K562 (cell line): ENCODE measurements around the gene PHF20. TPM values are rescaled to one million over a fixed set of nuclear protein-coding genes. Genes with fewer than 3 reads are reported as not detected.
"Not testable (repeated sequence)": the region's sequence is repeated elsewhere in the genome, so short reads cannot be mapped to it uniquely, and the experiment has no call there.

Experiments used
- ATAC-seq: fragments of 200-7000 bp; cut with Tn5 transposase; 3 replicates; pipeline ENCODE4 v1.9.1; 2020; ENCODE audit warnings: moderate library complexity
- BruUV-seq: library from RNA; stranded (reverse); fragments of 400-500 nt; replicated peaks from 2 replicates; lab custom pipeline; 2021; lab: Mats Ljungman, UMichigan
- CTCF ChIA-PET: fragments of 300-600 bp; formaldehyde crosslinking; extraction: SDS; loops from one replicate; lab custom pipeline; 2021; ENCODE audit warnings: low intra/inter-chr PET ratio; lab: Yijun Ruan, JAX
- POLR2A ChIA-PET: fragments of 300-600, 350-650 bp; sonication (Branson Sonifier 250); formaldehyde crosslinking; extraction: SDS; loops from one replicate; lab custom pipeline; 2021; ENCODE audit warnings: antibody characterized with exemption, inconsistent platforms; lab: Yijun Ruan, JAX
- DNase-seq, 4 experiments: peaks; one replicate each; pipeline versions ENCODE4 v3.0.0 to v3.0.0-alpha.2; 2011 to 2018; ENCODE audit warnings: low spot score in 3 of 4, mixed read lengths in 3 of 4; ENCODE audit errors: extremely low read depth in 1 of 4
- FAIRE-seq: peaks from 2 replicates; lab custom pipeline; 2011; peaks lifted over from hg19 to GRCh38; lab: Jason Lieb, UNC
- H2AFZ ChIP-seq: 2 replicates; pipeline ENCODE4 v1.6.0; 2011; ENCODE audit warnings: low read depth, low read length, control low read depth, inconsistent platforms
- H3K27ac ChIP-seq: fragments of 200-600 bp; 3 replicates; pipeline ENCODE4 v1.8.0; 2011; ENCODE audit warnings: low read depth, mild to moderate bottlenecking, control low read depth, inconsistent platforms, low read length, moderate library complexity, mixed read lengths; ENCODE audit errors: extremely low read depth
- H3K27me3 ChIP-seq, 2 experiments: fragments of 300-600 bp in 1 of 2; 2 replicates in 1 of 2; 3 replicates in 1 of 2; pipeline versions ENCODE4 v1.6.0 to v1.8.0; 2011; ENCODE audit warnings: inconsistent platforms in 2 of 2, low read length in 2 of 2, mild to moderate bottlenecking in 1 of 2, mixed read lengths in 1 of 2, moderate library complexity in 1 of 2; ENCODE audit not compliant: control insufficient read depth in 2 of 2, insufficient read depth in 2 of 2
- H3K36me3 ChIP-seq: fragments of 300-600 bp; 3 replicates; pipeline ENCODE4 v1.8.0; 2011; ENCODE audit warnings: mild to moderate bottlenecking, low read length, inconsistent platforms; ENCODE audit not compliant: control insufficient read depth, insufficient read depth
- H3K4me1 ChIP-seq, 2 experiments: fragments of 200-600 bp in 1 of 2; replicated peaks in 1 of 2; 2 replicates in 1 of 2; 3 replicates in 1 of 2; pipeline versions ENCODE4 v1.5.1 to v1.8.0; 2011; ENCODE audit warnings: inconsistent platforms in 2 of 2, low read length in 2 of 2, mild to moderate bottlenecking in 1 of 2, mixed read lengths in 1 of 2, moderate library complexity in 1 of 2; ENCODE audit not compliant: control insufficient read depth in 2 of 2, insufficient read depth in 2 of 2
- H3K4me2 ChIP-seq: 2 replicates; pipeline ENCODE4 v1.6.1; 2011; ENCODE audit warnings: low read length, control low read depth, inconsistent platforms, mixed read lengths; ENCODE audit not compliant: insufficient read depth
- H3K4me3 ChIP-seq: fragments of 200-600 bp; sonication (generic), shearing (Covaris generic); 2 replicates; pipeline ENCODE4 v1.5.1; 2016; ENCODE audit warnings: control low read depth, inconsistent platforms
- H3K79me2 ChIP-seq: fragments of 200-600 bp; 3 replicates; pipeline ENCODE4 v1.8.0; 2011; ENCODE audit warnings: low read length, inconsistent platforms; ENCODE audit not compliant: control insufficient read depth, insufficient read depth
- H3K9ac ChIP-seq, 2 experiments: 2 replicates each; pipeline versions ENCODE4 v1.6.0 to v1.6.1; 2011; ENCODE audit warnings: low read depth in 2 of 2, low read length in 2 of 2, control low read depth in 1 of 2, inconsistent platforms in 1 of 2, mild to moderate bottlenecking in 1 of 2, mixed read lengths in 1 of 2; ENCODE audit not compliant: insufficient read depth in 1 of 2
- H3K9me1 ChIP-seq: one replicate; pipeline ENCODE4 v1.6.0; 2011; ENCODE audit warnings: inconsistent platforms, mild to moderate bottlenecking, low read length, moderate library complexity; ENCODE audit not compliant: control insufficient read depth, insufficient read depth
- H3K9me3 ChIP-seq: replicated peaks from 2 replicates; pipeline ENCODE4 v1.5.1; 2011; ENCODE audit warnings: low read depth, low read length, inconsistent platforms; ENCODE audit not compliant: control insufficient read depth, insufficient read depth
- H4K20me1 ChIP-seq: replicated peaks from 2 replicates; pipeline ENCODE4 v1.6.1; 2011; ENCODE audit warnings: low read length, inconsistent platforms, mixed read lengths; ENCODE audit not compliant: control insufficient read depth, insufficient read depth
- ZBTB7A ChIP-seq: IDR thresholded peaks from 2 replicates; pipeline ENCODE4 v1.6.1; 2011; ENCODE audit warnings: low read depth, mild to moderate bottlenecking, low read length, moderate library complexity, borderline replicate concordance; ENCODE audit not compliant: control insufficient read depth
- ZFP1 ChIP-seq: fragments of 450-650 bp; formaldehyde crosslinking; IDR thresholded peaks from 2 replicates; pipeline ENCODE4 v1.4.0; 2020; ENCODE audit warnings: mild to moderate bottlenecking, mixed read lengths
- WGBS: fragments of 100-300 bp; shearing (Covaris generic); methylation state at CpG from one replicate; pipeline ENCODE4 v1.1.6; 2016; ENCODE audit warnings: low coverage, mixed read lengths; ENCODE audit not compliant: insufficient coverage; ENCODE audit errors: missing lambda C conversion rate; 5-methylcytosine and 5-hydroxymethylcytosine counted together
- in situ Hi-C: fragments of 300-500 bp; cut with MboI; formaldehyde crosslinking; loops from 4 replicates; pipeline ENCODE4 v1.15.0; 2018; ENCODE audit warnings: inconsistent platforms, mixed read lengths
- intact Hi-C: fragments of 100-400 bp; cut with micrococcal nuclease; formaldehyde crosslinking; loops from 2 replicates; pipeline ENCODE4 v1.14.2; 2022
- polyA plus RNA-seq, 8 experiments: library from polyadenylated mRNA; depleted of rRNA in 4 of 8; stranded (reverse) in 5 of 8; unstranded in 3 of 8; fragments of >200 nt; fragmentation: Nextera tagmentation in 2 of 8; fragmentation: Illumina TruSeq in 1 of 8; extraction: Ambion mirVana in 2 of 8; extraction: Trizol in 1 of 8; gene quantifications; 2 replicates each; pipeline versions ENCODE4 v1.2.1 to v1.2.3, GENCODE V29; 2011 to 2014; ENCODE audit warnings: inconsistent platforms in 1 of 8, missing spikeins in 1 of 8
- total RNA-seq, 7 experiments: library from RNA; depleted of rRNA in 6 of 7; stranded (reverse); fragments of >200 nt in 6 of 7; fragmentation: Illumina TruSeq in 2 of 7; extraction: Trizol in 2 of 7; gene quantifications; 2 replicates each; pipeline versions ENCODE4 v1.2.1 to v1.2.3, GENCODE V29; 2011 to 2021; ENCODE audit warnings: low replicate concordance in 1 of 7

The PHF20 gene
- total and polyA plus RNA-seq, 9 of the 15 experiments (the other 6 are each of a cell fraction or from before 2014, with no cell fraction given), result 49.9 to 196 (median 70.7) TPM

DNA sequence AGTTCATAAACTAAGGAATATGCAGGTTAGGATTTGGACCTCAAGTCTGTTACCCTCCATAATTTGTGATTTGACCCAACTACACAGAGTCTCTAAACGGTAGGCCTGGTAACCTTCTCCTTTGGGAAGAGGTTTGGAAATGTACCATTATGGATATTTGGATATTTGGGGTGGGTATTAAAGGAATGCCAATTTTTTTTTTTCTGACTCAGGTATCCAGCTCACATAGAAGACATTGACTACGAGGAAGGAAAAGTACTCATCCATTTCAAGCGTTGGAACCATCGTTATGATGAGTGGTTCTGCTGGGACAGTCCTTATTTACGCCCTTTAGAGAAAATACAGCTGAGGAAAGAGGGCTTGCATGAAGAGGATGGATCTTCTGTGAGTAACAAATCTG is 70.5 kb downstream of the PHF20 start:
- no TSS peak for BruUV-seq
- no peak overlapping the region for H2AFZ ChIP-seq
- FAIRE-seq, result no peak
- H3K79me2 ChIP-seq, result peaks cover 2% of the 10 kb centered on the region; the same call in 1 of the 3 replicates
- H3K4me3 ChIP-seq, result no peak overlapping the region
- no peaks in the 10 kb centered on the region for H3K9me3 ChIP-seq
- H3K9me1 ChIP-seq, result no peaks in the 10 kb centered on the region
- no peaks in the 10 kb centered on the region for H3K4me1 ChIP-seq
- H3K27ac ChIP-seq, result no peak overlapping the region
- no peak overlapping the region for H3K9ac ChIP-seq
- no peak for DNase-seq
- H3K27me3 ChIP-seq, result no peaks in the 10 kb centered on the region
- no peak overlapping the region for H3K4me2 ChIP-seq
- in situ Hi-C loops, result no loop called here
- H3K36me3 ChIP-seq, result peaks cover 18% of the 10 kb centered on the region; the same call in 1 of the 3 replicates
- 91% methylated on average over 5 of the region's 5 CpGs for WGBS
- no peaks in the 10 kb centered on the region for H4K20me1 ChIP-seq
- intact Hi-C loops, result no loop called here
- ATAC-seq, result no peak
- POLR2A ChIA-PET, result no interaction called here
- 0 out of 2 replicates have a peak, but pooled peaks have one; percentile 48 for TF ChIP-seq ZFP1 (CRISPR knock-in tag)
- no peak for TF ChIP-seq ZBTB7A
- CTCF ChIA-PET, result no interaction called here

DNA sequence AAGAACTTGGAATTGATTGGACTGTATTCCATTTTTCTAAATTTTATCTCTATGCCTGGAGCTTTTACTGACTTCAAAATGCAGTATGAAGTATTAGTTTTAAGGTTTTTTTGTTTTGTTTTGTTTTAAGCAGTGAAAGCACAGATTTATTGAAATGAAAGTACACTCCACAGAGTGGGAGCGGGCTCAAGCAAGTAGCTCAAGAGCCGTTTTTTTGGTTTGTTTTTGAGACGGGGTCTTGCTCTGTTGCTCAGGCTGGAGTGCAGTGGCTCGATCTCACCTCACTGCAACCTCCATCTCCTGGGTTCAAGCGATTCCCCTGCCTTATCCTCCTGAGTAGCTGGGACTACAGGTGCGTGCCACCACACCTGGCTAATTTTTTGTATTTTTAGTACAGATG is 72.1 kb downstream of the PHF20 start:
- 96% methylated on average over 6 of the region's 6 CpGs for WGBS
- H3K79me2 ChIP-seq, H3K9me1 ChIP-seq, H3K27me3 ChIP-seq, H3K9ac ChIP-seq, H3K4me2 ChIP-seq, ATAC-seq, DNase-seq, BruUV-seq, in situ Hi-C loops, H3K4me3 ChIP-seq, H3K4me1 ChIP-seq, intact Hi-C loops, FAIRE-seq, H3K9me3 ChIP-seq, H3K27ac ChIP-seq, CTCF ChIA-PET, H4K20me1 ChIP-seq, H2AFZ ChIP-seq: not testable (repeated sequence)
- POLR2A ChIA-PET, result interaction anchor here (0.7 to 1.6 kb wide), 3 partner anchors 15 to 102 kb away, joined by 3 to 4 read pairs (median 4); partner anchors contain the start of gene RBM39
- peaks cover 28% of the 10 kb centered on the region; the same call in 1 of the 3 replicates for H3K36me3 ChIP-seq
